ENCODE data around the gene CABP2.
A peak's percentile ranks its signal among the peaks of the same experiment; 100 is the strongest.
"Not testable (repeated sequence)": the region's sequence is repeated elsewhere in the genome, so short reads cannot be mapped to it uniquely, and the experiment has no call there.

The CABP2 gene

DNA sequence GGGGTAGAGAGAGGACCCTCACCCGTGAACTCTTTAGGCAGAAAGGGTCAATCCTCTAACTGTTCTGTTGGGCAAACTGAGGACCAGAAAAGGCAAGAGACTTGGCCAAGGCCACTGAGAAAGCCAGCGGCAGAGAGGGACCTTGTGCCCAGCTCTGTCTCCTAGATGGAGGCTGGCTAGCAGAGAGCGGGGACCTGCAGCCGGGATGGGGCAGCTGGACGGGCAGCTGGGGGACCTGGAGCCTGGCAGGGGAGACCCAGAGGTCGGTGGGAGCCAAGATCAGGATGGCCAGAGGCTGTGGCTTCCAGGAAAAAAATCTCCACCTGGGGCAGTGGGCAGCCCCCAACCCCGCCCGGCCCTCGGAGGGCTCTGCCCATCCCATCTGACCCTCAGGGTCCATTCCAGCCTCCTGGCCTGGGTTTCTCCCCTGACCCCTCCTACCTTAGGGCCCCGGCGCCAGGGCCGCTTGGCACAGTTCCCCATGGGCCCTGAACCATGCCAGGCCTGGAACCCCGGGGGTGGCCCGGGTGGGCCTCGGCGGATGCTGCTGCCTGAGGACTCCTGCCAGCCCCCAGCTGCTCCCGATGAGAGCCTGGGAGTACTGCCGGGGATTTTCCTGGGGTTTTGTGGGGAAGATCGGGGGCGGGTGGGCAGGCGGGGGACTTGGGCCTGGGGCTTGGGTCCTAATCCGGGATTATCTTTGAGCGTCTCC lies at the start of gene CABP2:
TSS of gene CABP2 (minus strand) at position 603 of the 712 bp plus-strand sequence. CDS start at position 483, 120 bp downstream.
- peaks cover 5% of the 10 kb centered on the region for H3K36me3 Mint-ChIP-seq
- peaks cover 5% of the 10 kb centered on the region for H3K9me3 Mint-ChIP-seq
- ATAC-seq (ENCODE audit: low read depth) = no peak
- H3K4me3 Mint-ChIP-seq = no peak within 1 kb of the TSS
- no peaks in the 10 kb centered on the region for H3K4me1 Mint-ChIP-seq
- peaks cover 27% of the 10 kb centered on the region for H3K27me3 Mint-ChIP-seq
- no peak for DNase-seq (ENCODE audit: low spot score in 2 of 2)
- H3K27ac Mint-ChIP-seq = no peak within 1 kb of the TSS

GRCh38 chr11:67572747-67573419 lies 49.6 kb upstream of the CABP2 start:
- no peaks in the 10 kb centered on the region for H3K9me3 Mint-ChIP-seq
- peaks cover 9% of the 10 kb centered on the region for H3K4me1 Mint-ChIP-seq
- H3K27me3 Mint-ChIP-seq = peaks cover 19% of the 10 kb centered on the region
- no peak overlapping the region for H3K27ac Mint-ChIP-seq
- ATAC-seq (ENCODE audit: low read depth) (peak; percentile 48), DNase-seq (ENCODE audit: low spot score in 2 of 2) (no peak)
- no peaks in the 10 kb centered on the region for H3K36me3 Mint-ChIP-seq
- H3K4me3 Mint-ChIP-seq = no peak overlapping the region

DNA sequence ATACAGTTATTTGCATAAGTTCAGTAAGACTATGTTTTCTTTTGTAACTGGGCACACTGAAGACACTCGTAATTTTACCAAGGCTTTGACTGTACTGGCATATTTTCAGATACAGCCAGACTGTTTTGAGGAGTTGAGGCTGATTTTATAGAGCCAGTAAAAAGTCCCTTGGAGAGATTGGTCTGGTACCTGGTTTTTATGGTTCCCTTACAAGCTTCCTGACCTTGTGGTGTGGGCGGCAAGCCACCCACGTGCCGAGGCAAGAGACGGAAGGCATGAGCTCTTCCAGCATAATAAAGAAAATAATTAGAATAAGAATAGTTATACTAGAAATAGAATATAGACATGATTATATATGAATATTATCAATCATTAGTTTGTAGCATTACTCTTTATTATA lies 49.1 kb upstream of the CABP2 start:
- Mint-ChIP-seq H3K4me1 (peaks cover 8% of the 10 kb centered on the region), H3K27ac (no peak overlapping the region), H3K36me3 (no peaks in the 10 kb centered on the region), H3K4me3 (no peak overlapping the region), H3K9me3 (no peaks in the 10 kb centered on the region), H3K27me3 (peaks cover 21% of the 10 kb centered on the region)
- DNase-seq (ENCODE audit: low spot score in 2 of 2) = no peak
- ATAC-seq (ENCODE audit: low read depth) = no peak

DNA sequence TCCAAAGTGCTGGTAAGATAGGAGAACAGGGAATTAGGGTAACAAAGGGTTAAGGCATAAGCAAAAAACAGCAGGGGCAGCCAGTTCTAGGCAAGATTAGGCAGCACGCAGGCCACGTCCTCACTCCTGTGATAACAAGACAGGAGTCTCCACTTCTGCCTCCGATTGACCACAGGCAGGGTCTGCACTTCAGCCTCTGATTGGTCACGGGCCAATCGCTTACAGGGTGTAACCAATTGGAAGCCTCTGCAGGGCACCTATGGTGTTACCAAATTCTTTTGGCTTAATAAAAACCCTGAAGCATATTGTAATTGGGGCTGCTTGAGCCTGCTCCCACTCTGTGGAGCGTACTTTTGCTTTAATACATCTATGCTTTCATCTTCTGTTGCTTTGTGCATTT lies 48.2 kb upstream of the CABP2 start:
- no peaks in the 10 kb centered on the region for H3K36me3 Mint-ChIP-seq
- H3K9me3 Mint-ChIP-seq = no peaks in the 10 kb centered on the region
- peaks cover 17% of the 10 kb centered on the region for H3K27me3 Mint-ChIP-seq
- no peak overlapping the region for H3K4me3 Mint-ChIP-seq
- DNase-seq (ENCODE audit: low spot score in 2 of 2) = no peak
- no peak for ATAC-seq (ENCODE audit: low read depth)
- H3K27ac Mint-ChIP-seq = no peak overlapping the region
- peaks cover 5% of the 10 kb centered on the region for H3K4me1 Mint-ChIP-seq

- Mint-ChIP-seq H3K4me3 (no peak overlapping the region), H3K4me1 (peaks cover 6% of the 10 kb centered on the region), H3K27me3 (peaks cover 9% of the 10 kb centered on the region), H3K9me3 (no peaks in the 10 kb centered on the region), H3K36me3 (no peaks in the 10 kb centered on the region), H3K27ac (no peak overlapping the region)
- DNase-seq (ENCODE audit: low spot score in 2 of 2) (no peak), ATAC-seq (ENCODE audit: low read depth) (no peak)
These were observed 41.0 kb upstream of the CABP2 start for GRCh38 chr11:67564230-67564629.

DNA sequence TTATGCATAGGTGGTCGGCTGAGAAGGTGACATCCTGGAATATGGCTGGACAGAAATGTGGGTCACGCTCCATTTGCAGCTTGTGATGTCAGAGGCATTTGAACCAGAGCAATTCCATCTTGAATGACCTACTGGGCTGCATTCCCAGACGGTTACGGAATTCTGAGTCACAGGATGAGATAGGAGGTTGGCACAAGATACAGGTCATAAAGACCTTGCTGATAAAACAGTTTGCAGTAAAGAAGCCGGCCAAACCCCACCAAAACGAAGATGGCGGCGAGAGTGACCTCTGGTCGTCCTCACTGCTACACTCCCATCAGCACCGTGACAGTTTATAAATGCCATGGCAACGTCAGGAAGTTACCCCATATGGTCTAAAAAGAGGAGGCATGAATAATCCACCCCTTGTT lies 40.5 kb upstream of the CABP2 start:
- H3K4me3 Mint-ChIP-seq; H3K27ac Mint-ChIP-seq; H3K9me3 Mint-ChIP-seq; DNase-seq (ENCODE audit: low spot score in 2 of 2); ATAC-seq (ENCODE audit: low read depth); H3K36me3 Mint-ChIP-seq; H3K27me3 Mint-ChIP-seq; H3K4me1 Mint-ChIP-seq: not testable (repeated sequence)

- ATAC-seq (ENCODE audit: low read depth) (no peak), DNase-seq (ENCODE audit: low spot score in 2 of 2) (no peak)
- H3K4me1 Mint-ChIP-seq = peaks cover 10% of the 10 kb centered on the region
- H3K4me3 Mint-ChIP-seq = no peak overlapping the region
- H3K27ac Mint-ChIP-seq = no peak overlapping the region
- H3K36me3 Mint-ChIP-seq = no peaks in the 10 kb centered on the region
- no peaks in the 10 kb centered on the region for H3K9me3 Mint-ChIP-seq
- peaks cover 11% of the 10 kb centered on the region for H3K27me3 Mint-ChIP-seq
These were observed 39.9 kb upstream of the CABP2 start for GRCh38 chr11:67562963-67563704.

DNA sequence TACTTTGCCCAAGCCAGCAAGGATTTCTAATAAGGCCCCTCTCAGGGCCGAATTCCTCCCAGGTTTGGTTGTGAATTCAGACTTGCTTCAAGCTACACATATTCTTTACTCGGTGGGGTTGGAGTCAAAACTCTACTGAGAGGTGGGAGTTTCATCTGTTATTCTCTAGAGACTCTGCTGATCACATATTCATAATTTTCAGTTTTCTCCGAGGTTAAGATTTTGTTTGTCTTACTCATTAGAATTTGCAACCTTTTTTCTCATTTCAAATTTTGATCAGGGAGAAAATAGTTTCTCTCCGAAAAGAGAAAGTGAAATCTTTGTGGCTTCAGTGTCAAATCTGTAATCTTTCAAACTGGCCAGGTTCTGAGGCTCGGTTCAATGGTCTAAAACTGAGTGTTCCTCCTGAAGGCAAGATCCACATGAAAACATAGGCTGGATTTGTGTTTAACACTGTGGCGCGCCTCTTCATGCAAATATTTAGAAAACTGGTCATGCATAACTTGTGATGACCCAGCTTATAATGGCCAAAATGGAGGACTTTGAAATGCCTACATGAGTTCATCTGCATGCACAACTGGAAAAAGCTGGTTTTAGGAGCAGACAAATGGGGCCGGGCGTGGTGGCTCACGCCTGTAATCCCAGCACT lies 38.8 kb upstream of the CABP2 start:
- Mint-ChIP-seq H3K27ac (no peak overlapping the region), H3K9me3 (no peaks in the 10 kb centered on the region), H3K4me1 (peaks cover 12% of the 10 kb centered on the region), H3K4me3 (peak overlapping the region; percentile 27), H3K36me3 (no peaks in the 10 kb centered on the region), H3K27me3 (peaks cover 9% of the 10 kb centered on the region)
- ATAC-seq (ENCODE audit: low read depth) (peak; percentile 47), DNase-seq (ENCODE audit: low spot score in 2 of 2) (no peak)

- Mint-ChIP-seq H3K4me1 (peaks cover 12% of the 10 kb centered on the region), H3K27me3 (peaks cover 9% of the 10 kb centered on the region), H3K9me3 (no peaks in the 10 kb centered on the region), H3K4me3 (peak overlapping the region; percentile 64), H3K27ac (no peak overlapping the region), H3K36me3 (no peaks in the 10 kb centered on the region)
- ATAC-seq (ENCODE audit: low read depth) = peak; percentile 55
- DNase-seq (ENCODE audit: low spot score in 2 of 2) = no peak
These were observed 35.0 kb upstream of the CABP2 start for GRCh38 chr11:67558084-67558772.

DNA sequence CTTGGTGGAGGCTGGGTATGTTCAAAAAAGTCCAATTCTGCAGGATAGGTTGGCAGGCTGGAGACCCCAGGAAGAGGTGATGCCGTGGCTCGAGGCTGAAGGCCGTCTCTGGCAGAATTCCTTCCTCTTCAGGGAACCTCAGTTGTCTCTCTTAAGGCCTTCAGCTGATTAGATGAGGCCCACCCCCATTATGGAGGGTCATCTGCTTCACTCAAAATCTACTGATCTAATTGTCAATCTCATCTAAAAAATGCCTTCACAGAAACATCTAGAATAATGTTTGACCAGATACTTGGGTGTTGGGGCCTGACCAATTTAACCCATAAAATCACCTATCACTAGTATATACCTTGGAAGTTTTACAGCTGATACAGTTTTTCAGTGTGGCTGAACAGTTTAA lies 33.0 kb upstream of the CABP2 start:
- no peak overlapping the region for H3K4me3 Mint-ChIP-seq
- H3K27me3 Mint-ChIP-seq = peaks cover 6% of the 10 kb centered on the region
- H3K36me3 Mint-ChIP-seq = no peaks in the 10 kb centered on the region
- no peak overlapping the region for H3K27ac Mint-ChIP-seq
- H3K4me1 Mint-ChIP-seq = peaks cover 6% of the 10 kb centered on the region
- DNase-seq (ENCODE audit: low spot score in 2 of 2) (no peak), ATAC-seq (ENCODE audit: low read depth) (no peak)
- H3K9me3 Mint-ChIP-seq = peaks cover 5% of the 10 kb centered on the region

GRCh38 chr11:67551697-67552096 lies 28.5 kb upstream of the CABP2 start:
- H3K36me3 Mint-ChIP-seq; H3K27ac Mint-ChIP-seq; ATAC-seq (ENCODE audit: low read depth); H3K4me3 Mint-ChIP-seq; H3K4me1 Mint-ChIP-seq; H3K27me3 Mint-ChIP-seq; DNase-seq (ENCODE audit: low spot score in 2 of 2): not testable (repeated sequence)
- H3K9me3 Mint-ChIP-seq = peaks cover 10% of the 10 kb centered on the region

DNA sequence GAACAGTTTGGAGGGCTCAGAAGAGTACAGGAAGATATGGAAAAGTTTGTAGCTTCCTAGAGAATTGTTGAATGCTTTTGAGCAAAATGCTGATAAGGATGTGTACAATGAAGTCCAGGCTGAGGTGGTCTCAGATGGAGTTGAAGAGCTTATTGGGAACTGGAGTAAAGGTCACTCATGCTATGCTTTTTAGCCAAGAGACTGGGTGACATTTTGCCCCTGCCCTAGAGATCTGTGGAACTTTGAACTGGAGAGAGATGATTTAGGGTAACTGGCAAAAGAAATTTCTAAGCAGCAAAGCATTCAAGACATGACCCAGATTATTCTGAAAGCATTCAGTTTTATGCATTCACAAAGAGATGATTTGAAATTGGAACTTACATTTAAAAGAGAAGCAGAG lies 27.9 kb upstream of the CABP2 start:
- peaks cover 8% of the 10 kb centered on the region for H3K36me3 Mint-ChIP-seq
- peaks cover 10% of the 10 kb centered on the region for H3K9me3 Mint-ChIP-seq
- DNase-seq (ENCODE audit: low spot score in 2 of 2) (no peak), ATAC-seq (ENCODE audit: low read depth) (no peak)
- no peak overlapping the region for H3K27ac Mint-ChIP-seq
- no peaks in the 10 kb centered on the region for H3K4me1 Mint-ChIP-seq
- H3K27me3 Mint-ChIP-seq = peaks cover 7% of the 10 kb centered on the region
- no peak overlapping the region for H3K4me3 Mint-ChIP-seq

GRCh38 chr11:67548555-67549110 lies 25.4 kb upstream of the CABP2 start:
- Mint-ChIP-seq H3K27me3 (peaks cover 10% of the 10 kb centered on the region), H3K4me1 (no peaks in the 10 kb centered on the region), H3K4me3 (no peak overlapping the region), H3K9me3 (peaks cover 10% of the 10 kb centered on the region), H3K36me3 (peaks cover 8% of the 10 kb centered on the region), H3K27ac (no peak overlapping the region)
- no peak for DNase-seq (ENCODE audit: low spot score in 2 of 2)
- no peak for ATAC-seq (ENCODE audit: low read depth)

Data from memory B cell (primary cell).